ENCODE data around the gene GPBAR1. TPM values are rescaled to one million over a fixed set of nuclear protein-coding genes. Genes with fewer than 3 reads are reported as not detected.

Gene GPBAR1
- total RNA-seq, 1 donor from 2014 or later, result 2.0 TPM

Small RNA genes within 50 kb of the gene (microRNA-seq; reads per million reads assigned to microRNA genes)
- gene MIR6513, result 2.9 reads per million

Other genes starting within 250 kb of the GPBAR1 start
- not detected for gene RUFY4, start 191.8 kb upstream of the GPBAR1 start, total RNA-seq
- 1.5 TPM for gene CXCR2, start 135.0 kb upstream of the GPBAR1 start, total RNA-seq
- gene CXCR1, start 94.1 kb upstream of the GPBAR1 start, total RNA-seq, result 1.1 TPM
- 142 TPM for gene ARPC2, start 43.8 kb upstream of the GPBAR1 start, total RNA-seq
- 50.6 TPM for gene AAMP, start 9.1 kb downstream of the GPBAR1 start, total RNA-seq
- 67.0 TPM for gene PNKD, start 9.5 kb downstream of the GPBAR1 start, total RNA-seq
- 138 TPM for gene TMBIM1, start 31.5 kb downstream of the GPBAR1 start, total RNA-seq
- not detected for gene CATIP, start 95.8 kb downstream of the GPBAR1 start, total RNA-seq
- gene SLC11A1, start 121.3 kb downstream of the GPBAR1 start, total RNA-seq, result 5.4 TPM
- gene CTDSP1, start 138.9 kb downstream of the GPBAR1 start, total RNA-seq, result 101 TPM
- gene VIL1, start 158.1 kb downstream of the GPBAR1 start, total RNA-seq, result not detected